K562 (cell line): ENCODE data around the gene UBR4. TPM values are rescaled to one million over a fixed set of nuclear protein-coding genes. Genes with fewer than 3 reads are reported as not detected.

ENCODE experiments used
- ATAC-seq: fragments of 200-7000 bp; cut with Tn5 transposase; 3 replicates; pipeline ENCODE4 v1.9.1; 2020; ENCODE audit warnings: moderate library complexity
- BruUV-seq: library from RNA; stranded (reverse); fragments of 400-500 nt; replicated peaks from 2 replicates; lab custom pipeline; 2021; lab: Mats Ljungman, UMichigan
- CTCF ChIA-PET: fragments of 300-600 bp; formaldehyde crosslinking; extraction: SDS; loops from one replicate; lab custom pipeline; 2021; ENCODE audit warnings: low intra/inter-chr PET ratio; lab: Yijun Ruan, JAX
- POLR2A ChIA-PET: fragments of 300-600, 350-650 bp; sonication (Branson Sonifier 250); formaldehyde crosslinking; extraction: SDS; loops from one replicate; lab custom pipeline; 2021; ENCODE audit warnings: antibody characterized with exemption, inconsistent platforms; lab: Yijun Ruan, JAX
- DNase-seq, 4 experiments: peaks; one replicate each; pipeline versions ENCODE4 v3.0.0 to v3.0.0-alpha.2; 2011 to 2018; ENCODE audit warnings: low spot score in 3 of 4, mixed read lengths in 3 of 4; ENCODE audit errors: extremely low read depth in 1 of 4
- FAIRE-seq: peaks from 2 replicates; lab custom pipeline; 2011; peaks lifted over from hg19 to GRCh38; lab: Jason Lieb, UNC
- H2AFZ ChIP-seq: 2 replicates; pipeline ENCODE4 v1.6.0; 2011; ENCODE audit warnings: low read depth, low read length, control low read depth, inconsistent platforms
- H3K27ac ChIP-seq: fragments of 200-600 bp; 3 replicates; pipeline ENCODE4 v1.8.0; 2011; ENCODE audit warnings: low read depth, mild to moderate bottlenecking, control low read depth, inconsistent platforms, low read length, moderate library complexity, mixed read lengths; ENCODE audit errors: extremely low read depth
- H3K27me3 ChIP-seq, 2 experiments: fragments of 300-600 bp in 1 of 2; 2 replicates in 1 of 2; 3 replicates in 1 of 2; pipeline versions ENCODE4 v1.6.0 to v1.8.0; 2011; ENCODE audit warnings: inconsistent platforms in 2 of 2, low read length in 2 of 2, mild to moderate bottlenecking in 1 of 2, mixed read lengths in 1 of 2, moderate library complexity in 1 of 2; ENCODE audit not compliant: control insufficient read depth in 2 of 2, insufficient read depth in 2 of 2
- H3K36me3 ChIP-seq: fragments of 300-600 bp; 3 replicates; pipeline ENCODE4 v1.8.0; 2011; ENCODE audit warnings: mild to moderate bottlenecking, low read length, inconsistent platforms; ENCODE audit not compliant: control insufficient read depth, insufficient read depth
- H3K4me1 ChIP-seq, 2 experiments: fragments of 200-600 bp in 1 of 2; replicated peaks in 1 of 2; 2 replicates in 1 of 2; 3 replicates in 1 of 2; pipeline versions ENCODE4 v1.5.1 to v1.8.0; 2011; ENCODE audit warnings: inconsistent platforms in 2 of 2, low read length in 2 of 2, mild to moderate bottlenecking in 1 of 2, mixed read lengths in 1 of 2, moderate library complexity in 1 of 2; ENCODE audit not compliant: control insufficient read depth in 2 of 2, insufficient read depth in 2 of 2
- H3K4me2 ChIP-seq: 2 replicates; pipeline ENCODE4 v1.6.1; 2011; ENCODE audit warnings: low read length, control low read depth, inconsistent platforms, mixed read lengths; ENCODE audit not compliant: insufficient read depth
- H3K4me3 ChIP-seq: fragments of 200-600 bp; sonication (generic), shearing (Covaris generic); 2 replicates; pipeline ENCODE4 v1.5.1; 2016; ENCODE audit warnings: control low read depth, inconsistent platforms
- H3K79me2 ChIP-seq: fragments of 200-600 bp; 3 replicates; pipeline ENCODE4 v1.8.0; 2011; ENCODE audit warnings: low read length, inconsistent platforms; ENCODE audit not compliant: control insufficient read depth, insufficient read depth
- H3K9ac ChIP-seq, 2 experiments: 2 replicates each; pipeline versions ENCODE4 v1.6.0 to v1.6.1; 2011; ENCODE audit warnings: low read depth in 2 of 2, low read length in 2 of 2, control low read depth in 1 of 2, inconsistent platforms in 1 of 2, mild to moderate bottlenecking in 1 of 2, mixed read lengths in 1 of 2; ENCODE audit not compliant: insufficient read depth in 1 of 2
- H3K9me1 ChIP-seq: one replicate; pipeline ENCODE4 v1.6.0; 2011; ENCODE audit warnings: inconsistent platforms, mild to moderate bottlenecking, low read length, moderate library complexity; ENCODE audit not compliant: control insufficient read depth, insufficient read depth
- H3K9me3 ChIP-seq: replicated peaks from 2 replicates; pipeline ENCODE4 v1.5.1; 2011; ENCODE audit warnings: low read depth, low read length, inconsistent platforms; ENCODE audit not compliant: control insufficient read depth, insufficient read depth
- H4K20me1 ChIP-seq: replicated peaks from 2 replicates; pipeline ENCODE4 v1.6.1; 2011; ENCODE audit warnings: low read length, inconsistent platforms, mixed read lengths; ENCODE audit not compliant: control insufficient read depth, insufficient read depth
- EP400 ChIP-seq: fragments of 450-650 bp; IDR thresholded peaks from 2 replicates; pipeline ENCODE4 v1.6.1; 2017; ENCODE audit warnings: antibody characterized with exemption, mild to moderate bottlenecking, moderate library complexity
- ETV1 ChIP-seq: fragments of 450-650 bp; conservative IDR thresholded peaks from 2 replicates; pipeline ENCODE4 v1.6.1; 2016; ENCODE audit warnings: missing genetic modification characterization, control low read depth, low read depth, missing compliant biosample characterization
- FUS ChIP-seq: fragments of 200-400 bp; formaldehyde crosslinking; optimal IDR thresholded peaks from 2 replicates; pipeline ENCODE3; 2017; ENCODE audit warnings: low read depth, low read length
- HDAC2 ChIP-seq: fragments of 450-650 bp; IDR thresholded peaks from 2 replicates; pipeline ENCODE4 v1.6.1; 2016; ENCODE audit warnings: mild to moderate bottlenecking
- ID3 ChIP-seq, 2 experiments: fragments of 250-450 bp in 1 of 2; fragments of 450-650 bp in 1 of 2; sonication (Bioruptor Pico) in 1 of 2; IDR thresholded peaks; 2 replicates each; pipeline versions ENCODE4 v1.6.1 to v1.8.0; 2016 to 2021; ENCODE audit warnings: mild to moderate bottlenecking in 2 of 2, moderate library complexity in 2 of 2, missing compliant biosample characterization in 1 of 2, missing genetic modification characterization in 1 of 2
- IRF1 ChIP-seq: sonication (generic); formaldehyde crosslinking; IDR thresholded peaks from 2 replicates; pipeline ENCODE4 v1.8.0; 2022; ENCODE audit warnings: missing genetic modification reagents, mild to moderate bottlenecking, borderline replicate concordance
- JUNB ChIP-seq: fragments of 450-650 bp; formaldehyde crosslinking; conservative IDR thresholded peaks from 2 replicates; pipeline ENCODE4 v1.4.0; 2020; ENCODE audit warnings: mild to moderate bottlenecking
- KAT2B ChIP-seq: IDR thresholded peaks from one replicate; pipeline ENCODE4 v1.6.1; 2012; ENCODE audit warnings: low read depth, mild to moderate bottlenecking, control low read depth, inconsistent platforms, low read length, moderate library complexity
- KDM2B ChIP-seq: fragments of 250-450 bp; sonication (Bioruptor Pico); IDR thresholded peaks from 2 replicates; pipeline ENCODE4 v1.8.0; 2021; ENCODE audit warnings: mild to moderate bottlenecking, moderate library complexity
- RBM14 ChIP-seq: fragments of 200-400 bp; formaldehyde crosslinking; IDR thresholded peaks from 2 replicates; pipeline ENCODE4 v1.6.1; 2018; ENCODE audit warnings: low read depth, mild to moderate bottlenecking, low read length, moderate library complexity, borderline replicate concordance; ENCODE audit not compliant: insufficient read depth
- SP1 ChIP-seq: sonication (generic); formaldehyde crosslinking; IDR thresholded peaks from 2 replicates; pipeline ENCODE4 v1.8.1; 2022; ENCODE audit warnings: mild to moderate bottlenecking, missing genetic modification reagents
- TFAM ChIP-seq: fragments of 250-450 bp; sonication (Bioruptor Pico); conservative IDR thresholded peaks from 2 replicates; pipeline ENCODE4 v1.5.0; 2021; ENCODE audit warnings: mild to moderate bottlenecking, moderate library complexity
- ZFP1 ChIP-seq: fragments of 450-650 bp; formaldehyde crosslinking; IDR thresholded peaks from 2 replicates; pipeline ENCODE4 v1.4.0; 2020; ENCODE audit warnings: mild to moderate bottlenecking, mixed read lengths
- ZFPM2 ChIP-seq: fragments of 250-450 bp; sonication (Bioruptor Pico); IDR thresholded peaks from 2 replicates; pipeline ENCODE4 v1.5.1; 2022; ENCODE audit warnings: mild to moderate bottlenecking
- ZNF444 ChIP-seq: fragments of 250-450 bp; sonication (Bioruptor Pico); IDR thresholded peaks from 2 replicates; pipeline ENCODE4 v1.4.0; 2020; ENCODE audit warnings: mild to moderate bottlenecking, moderate library complexity
- WGBS: fragments of 100-300 bp; shearing (Covaris generic); methylation state at CpG from one replicate; pipeline ENCODE4 v1.1.6; 2016; ENCODE audit warnings: low coverage, mixed read lengths; ENCODE audit not compliant: insufficient coverage; ENCODE audit errors: missing lambda C conversion rate; 5-methylcytosine and 5-hydroxymethylcytosine counted together
- in situ Hi-C: fragments of 300-500 bp; cut with MboI; formaldehyde crosslinking; loops from 4 replicates; pipeline ENCODE4 v1.15.0; 2018; ENCODE audit warnings: inconsistent platforms, mixed read lengths
- intact Hi-C: fragments of 100-400 bp; cut with micrococcal nuclease; formaldehyde crosslinking; loops from 2 replicates; pipeline ENCODE4 v1.14.2; 2022
- polyA plus RNA-seq, 8 experiments: library from polyadenylated mRNA; depleted of rRNA in 4 of 8; stranded (reverse) in 5 of 8; unstranded in 3 of 8; fragments of >200 nt; fragmentation: Nextera tagmentation in 2 of 8; fragmentation: Illumina TruSeq in 1 of 8; extraction: Ambion mirVana in 2 of 8; extraction: Trizol in 1 of 8; gene quantifications; 2 replicates each; pipeline versions ENCODE4 v1.2.1 to v1.2.3, GENCODE V29; 2011 to 2014; ENCODE audit warnings: inconsistent platforms in 1 of 8, missing spikeins in 1 of 8
- total RNA-seq, 7 experiments: library from RNA; depleted of rRNA in 6 of 7; stranded (reverse); fragments of >200 nt in 6 of 7; fragmentation: Illumina TruSeq in 2 of 7; extraction: Trizol in 2 of 7; gene quantifications; 2 replicates each; pipeline versions ENCODE4 v1.2.1 to v1.2.3, GENCODE V29; 2011 to 2021; ENCODE audit warnings: low replicate concordance in 1 of 7

The UBR4 gene
- total and polyA plus RNA-seq, 9 of the 15 experiments (the other 6 are each of a cell fraction or from before 2014, with no cell fraction given) = 55.4 to 277 (median 123) TPM

GRCh38 chr1:19239876-19240275 is 29.8 kb upstream of the UBR4 start:
- no peaks in the 10 kb centered on the region for H3K4me1 ChIP-seq
- H4K20me1 ChIP-seq = peaks cover 4% of the 10 kb centered on the region; the same call in 1 of the 2 replicates
- no peaks in the 10 kb centered on the region for H3K9me3 ChIP-seq
- 95% methylated on average over 7 of the region's 7 CpGs for WGBS
- H3K79me2 ChIP-seq = peaks cover 4% of the 10 kb centered on the region
- BruUV-seq = no TSS peak
- DNase-seq = no peak
- no peak overlapping the region for H3K4me3 ChIP-seq
- no peak for ATAC-seq
- no peaks in the 10 kb centered on the region for H3K27me3 ChIP-seq
- no peak overlapping the region for H3K9ac ChIP-seq
- POLR2A ChIA-PET = interaction anchor here (0.6 to 3.7 kb wide), 2 partner anchors 12 to 60 kb away, joined by 3 to 20 read pairs; partner anchors contain the start of genes EMC1 and MRTO4
- FAIRE-seq = no peak
- no peak overlapping the region for H2AFZ ChIP-seq
- intact Hi-C loops (loop anchor here (2.0 to 10.0 kb wide), 3 partner anchors 61 to 325 kb away; no protein-coding TSS in a partner anchor), in situ Hi-C loops (loop anchor here (10.0 kb wide), 2 partner anchors 355 to 415 kb away; no protein-coding TSS in a partner anchor)
- TF ChIP-seq HDAC2 (no peak), ID3 (CRISPR knock-in tag; IDR thresholded peaks at IDR 0.05) (no peak), ID3 (tag; IDR thresholded peaks at IDR 0.05) (no peak), KDM2B (CRISPR knock-in tag) (no peak), ZFPM2 (no peak), IRF1 (CRISPR knock-in tag) (no peak), JUNB (CRISPR knock-in tag) (no peak), ZFP1 (CRISPR knock-in tag) (no peak), RBM14 (no peak), EP400 (no peak), KAT2B (no peak), ZNF444 (CRISPR knock-in tag) (no peak), FUS (no peak), SP1 (CRISPR knock-in tag) (no peak), ETV1 (tag) (no peak), TFAM (CRISPR knock-in tag) (no peak)
- peaks cover 91% of the 10 kb centered on the region for H3K36me3 ChIP-seq
- CTCF ChIA-PET = interaction anchor here (1.2 to 2.7 kb wide), 2 partner anchors 61 to 62 kb away, joined by 4 to 23 read pairs; no protein-coding TSS in a partner anchor
- no peak overlapping the region for H3K4me2 ChIP-seq
- no peaks in the 10 kb centered on the region for H3K9me1 ChIP-seq
- H3K27ac ChIP-seq = no peak overlapping the region
